Measurements from ENCODE around the gene PEX19.

- TF ChIP-seq, protein P1, sequence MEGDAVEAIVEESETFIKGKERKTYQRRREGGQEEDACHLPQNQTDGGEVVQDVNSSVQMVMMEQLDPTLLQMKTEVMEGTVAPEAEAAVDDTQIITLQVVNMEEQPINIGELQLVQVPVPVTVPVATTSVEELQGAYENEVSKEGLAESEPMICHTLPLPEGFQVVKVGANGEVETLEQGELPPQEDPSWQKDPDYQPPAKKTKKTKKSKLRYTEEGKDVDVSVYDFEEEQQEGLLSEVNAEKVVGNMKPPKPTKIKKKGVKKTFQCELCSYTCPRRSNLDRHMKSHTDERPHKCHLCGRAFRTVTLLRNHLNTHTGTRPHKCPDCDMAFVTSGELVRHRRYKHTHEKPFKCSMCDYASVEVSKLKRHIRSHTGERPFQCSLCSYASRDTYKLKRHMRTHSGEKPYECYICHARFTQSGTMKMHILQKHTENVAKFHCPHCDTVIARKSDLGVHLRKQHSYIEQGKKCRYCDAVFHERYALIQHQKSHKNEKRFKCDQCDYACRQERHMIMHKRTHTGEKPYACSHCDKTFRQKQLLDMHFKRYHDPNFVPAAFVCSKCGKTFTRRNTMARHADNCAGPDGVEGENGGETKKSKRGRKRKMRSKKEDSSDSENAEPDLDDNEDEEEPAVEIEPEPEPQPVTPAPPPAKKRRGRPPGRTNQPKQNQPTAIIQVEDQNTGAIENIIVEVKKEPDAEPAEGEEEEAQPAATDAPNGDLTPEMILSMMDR (IDR thresholded peaks at IDR 0.05) = no peak
- no peak for TF ChIP-seq POLR2A (IDR thresholded peaks at IDR 0.05)
Observed at GRCh38 chr1:160264795-160265307, 20.1 kb downstream of the PEX19 start.
